HG02588 (cell line): ENCODE results near the gene ARSD.
"Not testable (repeated sequence)": the region's sequence is repeated elsewhere in the genome, so short reads cannot be mapped to it uniquely, and the experiment has no call there.

Source experiments
- ATAC-seq: cut with Tn5 transposase; IDR thresholded peaks from one replicate; pipeline ENCODE4 v1.9.1; 2021; ENCODE audit warnings: mild to moderate bottlenecking, moderate library complexity; ENCODE audit not compliant: unreplicated experiment

ARSD gene

DNA sequence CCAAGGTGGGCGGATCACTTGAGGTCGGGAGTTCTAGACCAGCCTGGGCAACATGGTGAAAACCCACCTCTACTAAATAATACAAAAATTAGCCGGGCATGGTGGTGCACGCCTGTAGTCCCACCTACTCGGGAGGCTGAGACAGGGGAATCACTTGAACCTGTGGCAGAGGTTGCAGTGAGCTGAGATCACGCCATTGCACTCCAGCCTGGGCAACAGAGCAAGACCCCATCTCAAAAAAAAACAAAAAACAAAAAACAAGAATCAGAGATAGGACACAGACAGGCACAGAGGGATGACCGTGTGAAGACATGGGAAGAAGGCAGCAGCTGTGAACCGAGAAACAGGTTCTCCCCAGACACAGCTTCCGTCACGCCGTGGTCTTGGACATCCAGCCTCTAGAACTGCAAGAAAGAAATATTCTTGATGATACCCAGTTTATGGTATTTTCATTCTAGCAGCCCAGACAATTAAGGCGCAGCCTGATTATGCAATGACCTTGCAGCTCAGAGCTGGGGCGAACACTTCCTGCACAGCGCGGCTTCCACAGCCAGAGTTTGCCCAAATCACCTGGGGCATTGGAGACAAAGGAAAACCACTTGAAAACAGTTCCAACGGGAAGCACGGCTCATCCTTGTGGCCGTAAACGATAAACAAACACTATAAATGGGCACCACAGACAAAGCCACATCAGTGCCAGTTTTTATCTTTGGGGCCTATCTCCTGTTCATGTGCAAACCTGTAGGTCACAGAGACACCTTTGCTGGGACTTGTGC lies 4.2 kb upstream of the ARSD start:
- ATAC-seq: no peak

GRCh38 chrX:2931612-2932011 lies 2.5 kb upstream of the ARSD start:
- no peak for ATAC-seq

DNA sequence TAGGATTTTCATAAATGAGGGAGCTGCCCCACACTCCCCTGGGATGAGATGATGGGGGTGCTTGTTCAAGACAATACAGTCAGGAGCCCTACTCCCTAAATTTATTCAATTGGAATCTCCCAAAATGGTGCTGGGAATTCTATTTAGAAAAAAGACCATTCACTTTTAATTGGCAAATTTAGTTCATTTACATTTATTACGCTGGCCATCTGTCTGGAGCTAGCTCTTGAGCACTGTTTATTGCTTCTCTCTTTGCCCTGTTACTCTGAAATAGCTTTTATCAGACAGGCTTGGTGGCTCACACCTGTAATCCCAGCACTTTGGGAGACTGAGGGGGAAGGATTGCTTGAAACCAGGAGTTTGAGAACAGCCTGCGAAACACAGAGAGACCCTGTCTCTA lies 2.0 kb upstream of the ARSD start:
- no peak for ATAC-seq

- no peak for ATAC-seq
Observed at GRCh38 chrX:2928191-2928582, 952 bp downstream of the ARSD start.

GRCh38 chrX:2926664-2927275 lies 2.4 kb downstream of the ARSD start:
- ATAC-seq: no peak

DNA sequence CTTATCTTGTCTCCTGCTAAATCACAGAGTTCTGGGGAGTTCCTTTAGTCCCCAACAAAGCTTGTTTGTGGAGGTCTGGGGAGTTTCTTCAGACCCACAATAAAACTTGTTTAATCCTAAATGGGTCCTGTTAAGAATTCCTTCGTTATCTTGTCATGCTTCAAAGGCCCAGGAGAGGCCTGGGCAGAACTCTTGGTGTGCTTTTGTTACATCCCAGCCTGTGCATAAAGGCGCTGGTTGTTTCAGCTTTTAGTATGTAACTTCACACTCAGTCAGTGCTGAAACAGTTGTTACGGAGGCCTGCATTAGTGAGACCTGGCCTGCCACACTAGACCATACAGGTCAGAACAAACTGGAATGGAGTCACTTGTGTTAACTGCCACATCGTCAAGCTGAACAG lies 2.9 kb downstream of the ARSD start:
- ATAC-seq: not testable (repeated sequence)

DNA sequence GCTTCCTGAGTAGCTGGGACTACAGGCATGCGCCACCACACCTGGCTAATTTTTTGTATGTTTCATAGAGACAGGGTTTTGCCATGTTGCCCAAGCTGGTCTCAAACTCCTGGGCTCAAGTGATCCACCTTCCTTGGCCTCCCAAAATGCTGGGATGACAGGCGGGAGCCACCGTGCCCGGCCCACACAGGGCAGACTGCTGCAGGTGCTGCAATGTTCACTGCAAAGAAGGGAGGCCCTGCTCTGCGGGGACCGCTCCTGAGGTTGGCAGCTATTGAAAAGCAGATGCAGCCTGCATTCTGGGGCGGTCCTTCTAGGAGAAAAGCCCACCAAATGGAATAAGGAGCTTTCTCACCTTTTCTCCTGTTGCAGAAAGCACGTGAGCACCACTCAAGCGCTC lies 5.0 kb downstream of the ARSD start:
- no peak for ATAC-seq

DNA sequence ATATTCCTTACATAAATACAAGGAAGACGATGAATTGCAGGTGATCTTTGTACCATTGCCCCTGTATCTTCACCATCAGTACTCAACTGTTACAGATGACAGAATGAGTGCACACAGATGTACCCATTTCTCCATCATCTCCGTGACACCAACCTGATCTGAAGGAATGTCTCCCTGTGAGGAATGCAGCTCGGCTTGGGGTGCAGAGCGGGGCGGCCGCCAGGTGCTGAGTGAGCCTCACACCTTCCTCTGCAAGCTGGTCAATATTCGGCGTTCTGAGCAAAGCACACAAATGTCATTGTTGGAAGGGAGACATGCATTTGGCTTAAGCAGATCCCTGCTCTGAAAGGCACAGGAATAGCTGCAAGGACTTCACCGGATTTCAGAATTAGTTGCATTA lies 7.4 kb downstream of the ARSD start:
- ATAC-seq: no peak

DNA sequence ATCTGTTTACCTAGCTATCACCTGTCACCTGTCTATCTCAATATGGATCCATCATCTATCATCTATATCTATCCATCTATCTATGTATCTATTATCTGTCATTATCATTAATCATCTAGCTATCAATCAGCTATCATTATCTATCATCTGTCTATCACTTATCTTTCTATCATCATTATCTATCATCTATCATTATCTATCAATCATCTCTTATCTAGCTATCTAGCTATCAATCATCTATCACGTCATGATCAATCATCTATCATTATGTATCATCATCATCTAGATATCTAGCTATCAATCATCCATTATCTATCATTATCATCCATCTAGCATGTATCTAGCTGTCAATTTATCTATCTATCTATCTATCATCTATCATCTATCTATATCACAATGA lies 7.9 kb downstream of the ARSD start:
- no peak for ATAC-seq

DNA sequence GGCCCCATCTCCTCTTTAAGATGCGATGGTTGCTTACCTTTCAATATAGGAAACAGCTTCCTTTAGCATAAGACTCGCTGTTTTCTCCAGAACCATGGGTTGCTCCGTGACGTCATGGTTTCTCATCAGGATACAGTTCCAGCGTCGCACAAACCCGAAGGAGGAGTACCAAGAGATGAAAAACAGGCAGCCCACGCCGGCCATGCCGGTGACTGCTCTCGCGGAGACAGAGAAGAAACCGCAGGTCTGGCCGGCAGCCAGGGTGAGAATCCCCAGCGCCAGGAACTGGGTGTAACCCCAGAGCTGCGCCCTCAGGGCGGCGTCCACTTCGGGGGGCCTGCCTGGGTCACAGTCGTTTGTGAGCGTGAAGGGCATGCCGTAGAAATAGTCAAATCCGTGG lies 11.4 kb downstream of the ARSD start:
- ATAC-seq: no peak

- ATAC-seq: no peak
Observed at GRCh38 chrX:2913118-2913517, 16.0 kb downstream of the ARSD start.

DNA sequence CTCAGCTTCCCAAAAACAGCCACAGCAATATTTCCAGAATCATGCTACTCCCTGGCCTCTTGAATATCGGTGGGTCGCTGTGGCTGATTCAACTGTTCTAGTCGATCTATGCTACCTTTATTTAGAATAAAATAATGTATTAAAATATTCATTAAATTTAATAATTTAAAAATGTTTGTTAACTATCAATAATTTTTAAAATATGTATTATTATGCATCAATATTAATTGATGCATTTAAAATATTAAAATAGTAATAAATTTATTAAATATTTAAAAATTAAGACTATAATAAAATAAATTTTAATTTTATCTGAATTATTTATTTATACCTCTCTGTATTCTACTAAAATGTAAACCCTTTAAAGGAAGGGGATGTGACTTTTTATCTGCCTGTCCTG lies 19.0 kb downstream of the ARSD start:
- no peak for ATAC-seq

DNA sequence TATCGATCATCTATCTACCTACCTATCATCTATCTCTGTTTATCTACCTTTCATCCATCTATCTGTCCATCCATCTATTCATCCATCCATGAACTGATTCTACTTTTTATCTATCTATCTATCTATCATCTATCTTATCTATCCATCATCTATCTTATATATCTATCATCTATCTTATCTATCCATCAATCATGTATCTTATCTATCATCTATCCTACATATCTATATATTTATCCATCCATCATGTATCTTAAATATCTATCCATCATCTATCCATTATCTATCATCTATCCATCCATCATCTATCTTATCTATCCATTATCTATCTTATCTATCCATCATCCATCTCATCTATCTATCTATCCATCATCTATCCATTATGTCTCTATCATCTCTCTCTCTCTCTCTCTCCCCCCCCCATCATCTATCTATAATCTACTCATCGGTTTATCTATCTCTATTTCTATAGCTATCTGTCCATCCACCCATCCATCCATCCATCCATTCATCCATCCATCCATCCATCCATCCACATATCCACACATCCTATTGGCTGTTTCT lies 20.9 kb downstream of the ARSD start:
- no peak for ATAC-seq

GRCh38 chrX:2907295-2907694 lies 21.8 kb downstream of the ARSD start:
- ATAC-seq: no peak

GRCh38 chrX:2903366-2903765 lies 25.8 kb downstream of the ARSD start:
- no peak for ATAC-seq

- no peak for ATAC-seq
Observed at GRCh38 chrX:2902841-2903240, 26.3 kb downstream of the ARSD start.

- no peak for ATAC-seq
Observed at GRCh38 chrX:2901367-2902036, 27.6 kb downstream of the ARSD start.

- no peak for ATAC-seq
Observed at GRCh38 chrX:2898846-2899512, 30.2 kb downstream of the ARSD start.

GRCh38 chrX:2897690-2898623 lies 31.2 kb downstream of the ARSD start:
- not testable (repeated sequence) for ATAC-seq

DNA sequence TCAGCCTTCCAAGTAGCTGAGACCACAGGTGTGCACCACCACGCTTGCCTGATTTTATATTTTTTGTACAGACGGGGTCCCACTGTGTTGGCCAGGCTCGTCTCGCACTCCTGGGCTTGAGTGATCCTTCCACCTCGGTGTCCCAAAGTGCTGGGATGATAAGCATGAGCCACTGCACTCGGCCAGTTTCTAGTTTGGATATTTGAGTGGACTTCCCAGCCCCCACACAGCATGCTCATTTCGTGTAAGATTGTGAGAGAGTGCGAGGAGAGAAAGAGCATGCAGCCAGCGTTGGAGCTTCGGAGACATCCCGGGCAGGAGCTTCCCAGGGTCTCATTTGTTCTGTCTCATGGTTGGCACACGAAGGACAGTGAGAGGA lies 31.8 kb downstream of the ARSD start:
- no peak for ATAC-seq
